Erythroblast (primary cell): ENCODE results near the gene VSIG10L.

Experiments
- GATA1 ChIP-seq: IDR thresholded peaks from 2 replicates; pipeline ENCODE4 v1.6.1; 2011; ENCODE audit warnings: low read depth, mild to moderate bottlenecking, control low read depth, low read length, moderate library complexity
- POLR2A ChIP-seq: IDR thresholded peaks from 2 replicates; pipeline ENCODE4 v1.6.1; 2011; ENCODE audit warnings: mild to moderate bottlenecking, low read length

DNA sequence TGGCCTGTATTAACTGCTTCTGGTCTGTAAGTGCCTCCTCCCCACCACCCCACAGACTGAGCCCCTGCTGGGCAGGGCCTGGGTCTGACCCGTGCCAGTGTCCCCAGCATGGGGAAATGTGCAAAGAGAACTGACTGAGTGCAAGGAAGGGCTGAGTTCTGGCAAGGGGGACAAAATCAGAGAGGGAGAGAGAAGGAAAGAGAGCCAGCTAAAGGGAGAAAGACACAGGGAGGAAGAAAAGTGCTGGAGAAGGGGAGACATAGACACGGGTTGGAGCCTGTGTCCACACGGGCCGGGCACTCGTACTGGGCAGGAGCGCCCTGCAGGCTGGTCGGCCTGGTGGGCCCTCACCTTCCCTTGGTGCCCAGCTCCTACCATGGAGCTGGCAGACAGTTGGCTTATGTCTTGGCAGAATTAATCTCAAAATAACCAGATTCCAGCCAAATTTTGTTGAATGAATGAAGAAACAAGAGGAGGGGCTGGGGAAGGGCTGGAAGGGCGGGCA, 29.3 kb upstream of the VSIG10L start:
- TF ChIP-seq POLR2A (no peak), GATA1 (no peak)
